Stimulated activated CD4-positive, alpha-beta T cell treated with anti-CD3 and anti-CD28 coated beads, TNF-alpha, amount 100 ng/mL, for 24 hours (primary cell): Measurements from ENCODE around the gene ARHGEF38.

Experiments
- DNase-seq, 3 experiments: peaks; one replicate each; pipeline ENCODE4 v3.0.0-alpha.2; 2020; ENCODE audit warnings: low read depth in 3 of 3

ARHGEF38 gene

DNA sequence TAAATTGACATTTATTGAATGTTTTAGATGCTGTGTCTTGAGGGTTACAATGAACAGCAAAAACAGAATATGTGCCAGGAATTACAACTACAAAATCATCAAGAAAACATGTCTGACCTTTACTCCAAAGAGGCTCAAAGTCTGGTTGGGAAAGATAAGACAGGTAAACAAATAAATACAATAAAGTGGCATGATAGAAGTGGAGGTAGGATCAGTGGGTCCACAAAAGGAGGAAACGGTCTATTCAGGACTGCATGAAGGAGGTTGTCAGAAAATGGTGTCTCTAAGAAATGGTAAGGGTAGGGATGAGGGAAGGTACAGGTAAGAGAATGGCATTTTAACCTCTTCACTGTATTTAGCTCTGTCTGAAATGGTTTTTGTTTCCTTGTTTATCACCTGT, 3.8 kb downstream of the ARHGEF38 start:
- no peak for DNase-seq

- no peak for DNase-seq
Measured at GRCh38 chr4:105558277-105558676, 5.9 kb downstream of the ARHGEF38 start.

DNA sequence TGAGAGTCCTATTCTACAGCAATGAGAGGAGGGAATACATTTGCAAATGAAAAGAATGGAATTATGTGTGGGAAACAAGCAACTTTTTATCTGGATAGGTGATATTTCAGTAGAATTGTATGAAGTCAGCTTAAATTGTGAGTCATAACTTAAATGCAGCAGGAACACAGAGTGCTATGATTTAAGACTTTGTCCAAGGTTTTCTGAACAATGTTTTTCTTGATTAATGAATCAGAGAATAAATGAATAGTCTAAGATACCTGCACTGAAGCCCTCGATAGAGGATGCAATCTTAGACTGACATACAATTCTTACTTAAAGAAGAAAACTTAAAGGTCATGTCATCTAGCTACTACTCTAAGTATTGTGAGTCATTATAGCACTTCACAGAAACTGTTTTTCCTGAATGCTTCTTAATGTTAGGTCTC, 8.0 kb downstream of the ARHGEF38 start:
- no peak for DNase-seq

- DNase-seq = no peak
Measured at GRCh38 chr4:105563352-105563751, 10.9 kb downstream of the ARHGEF38 start.

- no peak for DNase-seq
Measured at GRCh38 chr4:105568584-105568983, 16.2 kb downstream of the ARHGEF38 start.

- no peak for DNase-seq
Measured at GRCh38 chr4:105569057-105569865, 16.8 kb downstream of the ARHGEF38 start.

GRCh38 chr4:105569866-105570236, 17.4 kb downstream of the ARHGEF38 start:
- no peak for DNase-seq

GRCh38 chr4:105572296-105572695, 19.9 kb downstream of the ARHGEF38 start:
- no peak for DNase-seq

DNA sequence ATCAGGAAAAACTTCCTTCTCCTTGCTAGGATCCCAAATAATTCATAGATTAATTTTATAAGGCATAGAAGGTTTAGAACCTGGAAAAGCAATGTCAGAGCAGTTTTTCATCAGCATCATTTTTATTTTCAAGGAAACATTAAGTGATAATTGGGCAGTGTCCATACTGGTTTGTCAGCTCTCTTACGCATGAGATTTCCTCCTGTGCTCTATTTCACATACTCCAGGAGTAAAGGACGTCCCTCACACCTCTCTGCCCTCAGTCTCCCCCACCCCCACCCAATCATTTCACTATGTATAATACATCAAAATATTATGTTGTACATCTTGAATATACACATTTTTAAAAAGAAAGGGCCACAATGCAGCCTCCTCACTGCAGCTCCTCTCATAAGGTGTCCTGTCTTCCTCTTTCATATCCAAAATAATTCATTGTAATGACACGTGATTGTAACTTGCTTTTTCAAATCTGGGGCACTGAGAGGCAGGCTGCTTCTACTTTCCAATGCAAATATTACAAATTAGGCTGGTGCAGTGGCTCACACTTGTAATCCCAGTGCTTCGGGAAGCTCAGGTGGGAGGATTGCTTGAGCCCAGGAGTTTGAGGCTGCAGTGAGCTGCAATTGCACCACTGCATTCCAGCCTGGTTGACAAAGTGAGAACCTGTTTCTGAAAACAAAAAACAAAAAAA, 34.4 kb downstream of the ARHGEF38 start:
- no peak for DNase-seq

GRCh38 chr4:105587841-105588240, 35.4 kb downstream of the ARHGEF38 start:
- no peak for DNase-seq

DNA sequence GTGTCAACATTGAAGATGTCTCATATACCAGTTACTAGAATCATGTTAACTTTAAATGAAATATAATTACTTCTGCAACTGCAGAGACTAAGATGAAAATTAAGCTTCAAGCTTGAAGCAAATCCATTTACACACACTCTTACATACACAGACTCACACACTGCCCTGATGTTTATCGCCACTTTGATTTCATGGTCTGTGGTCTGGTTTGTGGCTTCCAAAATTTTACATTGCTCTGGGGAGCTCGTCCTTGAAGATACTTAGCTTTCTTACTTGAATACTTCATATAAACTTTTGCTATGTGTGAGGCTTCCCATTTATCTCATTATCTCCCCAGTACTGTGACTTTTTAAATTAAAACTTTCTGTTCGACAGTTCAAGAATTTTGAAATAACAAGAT, 35.8 kb downstream of the ARHGEF38 start:
- no peak for DNase-seq

DNA sequence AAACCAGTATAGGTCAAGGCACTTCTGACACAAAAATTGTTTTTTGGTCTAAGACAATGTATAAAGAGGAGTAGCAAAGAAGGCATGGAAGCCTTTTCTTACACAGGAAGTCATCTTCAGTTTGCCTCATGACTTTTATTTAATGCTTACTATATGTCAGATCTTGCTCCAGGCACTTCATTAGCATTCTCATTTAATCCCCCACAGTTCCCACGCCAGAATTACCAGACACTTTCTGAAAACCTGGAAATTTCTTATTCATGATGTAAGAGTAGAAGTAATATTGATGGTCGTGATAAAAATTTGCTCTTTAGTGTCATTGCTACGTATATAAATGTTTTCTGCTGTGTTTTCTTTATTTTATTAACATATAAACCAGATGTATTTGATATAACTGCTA, 39.2 kb downstream of the ARHGEF38 start:
- DNase-seq = no peak

- no peak for DNase-seq
Measured at GRCh38 chr4:105594099-105595010, 41.9 kb downstream of the ARHGEF38 start.

DNA sequence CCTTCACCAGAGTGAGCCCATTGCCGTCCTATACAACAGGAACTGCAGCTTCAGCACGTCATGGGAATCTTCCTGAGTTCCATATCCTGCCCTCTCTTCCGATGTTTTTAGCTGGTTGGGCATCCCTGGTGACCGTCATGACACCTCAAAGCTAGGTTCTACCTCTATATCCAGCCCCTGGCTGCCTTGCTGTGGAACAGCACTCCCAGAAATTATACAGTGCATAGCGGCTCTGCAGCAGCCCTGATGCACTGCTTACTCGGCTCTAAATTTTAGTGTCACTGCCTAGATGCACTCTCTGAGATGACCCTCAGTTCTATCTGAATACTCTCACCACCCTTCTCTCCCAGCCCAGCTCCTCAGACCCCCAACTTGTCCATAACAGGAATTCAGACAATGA, 44.3 kb downstream of the ARHGEF38 start:
- no peak for DNase-seq

- DNase-seq = no peak
Measured at GRCh38 chr4:105598052-105598451, 45.6 kb downstream of the ARHGEF38 start.

DNA sequence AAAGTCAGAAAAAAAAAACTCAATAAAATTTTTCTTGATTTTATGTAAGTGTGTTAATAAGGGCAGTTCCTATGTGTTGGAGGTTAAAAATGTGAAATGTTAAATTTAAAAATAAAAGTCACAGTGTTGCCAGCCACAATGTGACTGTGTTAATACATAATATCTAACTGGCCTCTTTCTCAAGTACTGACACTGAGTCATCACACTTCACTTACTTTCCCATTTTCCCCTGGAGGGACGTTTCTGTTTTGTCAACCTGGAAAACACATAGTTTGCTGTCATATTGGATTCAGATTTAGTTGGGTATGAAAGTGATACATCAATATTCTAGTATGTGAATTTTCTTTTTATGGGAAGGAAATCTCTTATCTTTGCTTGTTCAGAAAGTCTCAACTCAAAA, 46.4 kb downstream of the ARHGEF38 start:
- DNase-seq = no peak

- DNase-seq = no peak
Measured at GRCh38 chr4:105599482-105599881, 47.1 kb downstream of the ARHGEF38 start.

DNA sequence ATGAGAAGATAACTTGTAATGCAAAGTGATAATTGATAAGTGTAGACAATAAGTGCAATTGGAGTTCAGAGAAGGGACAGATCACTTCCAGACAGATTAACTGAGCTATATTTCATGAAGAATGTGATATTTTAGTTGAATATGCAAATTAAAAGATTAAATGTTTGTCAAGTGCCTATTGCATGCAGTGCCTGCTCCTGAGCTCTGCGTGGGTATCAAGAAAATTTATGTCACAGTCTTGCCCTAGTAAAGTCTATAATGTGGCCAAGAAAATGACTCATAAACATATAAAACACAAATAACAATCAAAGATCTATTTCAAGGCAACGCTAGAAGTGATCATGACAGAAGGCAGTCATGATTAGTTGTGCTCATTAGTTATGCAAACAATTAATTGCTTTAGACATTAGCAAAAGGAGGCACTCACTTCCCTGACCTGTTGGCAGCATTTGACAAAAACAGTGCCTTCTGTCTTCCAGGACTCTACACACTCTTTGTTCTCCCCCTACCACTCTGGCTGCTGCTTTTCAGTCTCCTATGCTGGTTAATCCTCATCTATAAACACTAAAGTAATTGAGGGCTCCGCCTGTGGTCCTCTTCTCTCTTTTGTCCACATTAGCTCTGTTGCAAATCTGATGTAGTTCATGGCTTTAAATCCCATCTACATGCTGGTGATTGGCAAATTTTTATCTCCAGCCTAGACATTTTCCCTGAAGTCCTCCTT, 47.7 kb downstream of the ARHGEF38 start:
- no peak for DNase-seq

DNA sequence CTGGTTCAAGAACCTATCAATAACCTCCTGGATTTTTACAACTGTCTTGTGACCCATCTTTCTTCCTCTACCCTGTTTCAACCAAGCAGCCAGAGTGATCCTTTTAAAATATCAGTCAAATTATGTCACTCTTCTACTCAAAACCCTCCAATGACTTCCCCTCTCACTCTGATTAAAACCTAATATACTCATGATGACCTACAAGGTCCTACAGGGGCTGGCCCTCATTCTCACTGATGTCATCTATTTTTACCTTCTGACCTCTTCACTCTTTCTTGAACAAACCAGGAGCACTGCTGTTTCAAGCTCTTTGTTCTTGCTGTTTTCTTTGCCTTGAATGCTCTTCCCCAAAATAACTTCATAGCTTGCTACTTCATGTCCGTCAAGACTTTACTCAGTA, 48.5 kb downstream of the ARHGEF38 start:
- no peak for DNase-seq

- no peak for DNase-seq
Measured at GRCh38 chr4:105601406-105601805, 49.0 kb downstream of the ARHGEF38 start.

DNA sequence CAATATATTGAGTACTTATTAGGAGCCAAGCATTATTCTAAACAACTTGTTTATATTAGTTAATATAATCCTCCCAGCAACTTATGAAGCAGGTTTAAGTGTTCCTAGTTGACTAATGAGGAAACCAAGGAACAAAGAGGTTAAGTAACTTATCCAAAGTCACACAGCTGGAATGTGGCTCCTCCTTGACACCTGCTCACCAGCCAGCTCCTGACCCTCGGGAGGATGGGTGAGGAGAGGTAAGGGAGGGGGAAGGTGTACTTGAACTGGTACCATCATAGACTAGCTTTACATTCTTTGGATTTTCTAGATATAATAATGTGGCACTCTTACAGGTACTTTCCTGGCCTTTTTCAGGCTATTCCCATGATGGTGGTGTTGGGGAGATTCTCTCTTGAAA, 50.7 kb downstream of the ARHGEF38 start:
- DNase-seq = no peak

DNA sequence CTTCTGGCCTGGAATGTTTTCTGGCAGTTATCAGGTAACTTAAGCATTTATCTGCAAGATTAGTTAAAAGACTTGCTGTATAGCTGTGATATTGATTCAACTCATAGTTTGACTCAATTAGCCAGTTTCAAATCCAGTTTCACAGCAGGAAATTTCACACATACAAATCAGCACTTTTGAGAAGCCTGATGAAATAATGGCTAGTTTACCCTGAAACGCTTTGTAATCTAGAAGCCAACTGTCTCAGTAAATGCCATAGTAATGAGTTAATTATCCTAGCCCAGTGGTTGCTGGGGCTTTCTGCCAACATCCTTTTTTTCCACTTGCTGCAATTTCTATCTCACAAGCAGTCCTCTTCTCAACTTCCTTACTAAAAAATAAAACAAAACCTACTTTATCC, 53.1 kb downstream of the ARHGEF38 start:
- DNase-seq = no peak
